Mucosa of rectum (tissue), 2 donors: ENCODE data around the gene C5orf58.

Experiments used
- H3K27ac ChIP-seq, 2 donors: one replicate each; pipeline ENCODE4 v1.7.0; 2013; ENCODE audit warnings: inconsistent platforms in 2 of 2, low read depth in 2 of 2, low read length in 2 of 2
- H3K27me3 ChIP-seq, 2 donors: one replicate each; pipeline ENCODE4 v1.7.0; 2013; ENCODE audit warnings: low read length in 2 of 2; ENCODE audit not compliant: control insufficient read depth in 2 of 2, insufficient read depth in 2 of 2
- H3K36me3 ChIP-seq, 2 donors: one replicate each; pipeline ENCODE4 v1.7.0; 2013; ENCODE audit warnings: low read length in 2 of 2; ENCODE audit not compliant: control insufficient read depth in 2 of 2, insufficient read depth in 2 of 2
- H3K4me1 ChIP-seq, 2 donors: one replicate each; pipeline ENCODE4 v1.7.0; 2013; ENCODE audit warnings: low read length in 2 of 2, mild to moderate bottlenecking in 1 of 2; ENCODE audit not compliant: control insufficient read depth in 2 of 2, insufficient read depth in 2 of 2
- H3K4me3 ChIP-seq, 2 donors: one replicate each; pipeline ENCODE4 v1.7.0; 2013; ENCODE audit warnings: low read length in 2 of 2
- H3K9ac ChIP-seq, 2 donors: one replicate each; pipeline ENCODE4 v1.7.0; 2013; ENCODE audit warnings: low read length in 2 of 2, low read depth in 1 of 2, mild to moderate bottlenecking in 1 of 2
- H3K9me3 ChIP-seq, 2 donors: one replicate each; pipeline ENCODE4 v1.7.0; 2013; ENCODE audit warnings: low read length in 2 of 2; ENCODE audit not compliant: control insufficient read depth in 2 of 2
- donor health status: healthy.
- donor health status: Normal muscosa, but diverticular disease.

The C5orf58 gene, protein sequence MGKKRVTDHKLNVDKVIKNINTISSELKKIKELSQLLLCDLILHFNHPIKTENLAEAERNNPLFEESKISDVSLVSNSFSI

DNA sequence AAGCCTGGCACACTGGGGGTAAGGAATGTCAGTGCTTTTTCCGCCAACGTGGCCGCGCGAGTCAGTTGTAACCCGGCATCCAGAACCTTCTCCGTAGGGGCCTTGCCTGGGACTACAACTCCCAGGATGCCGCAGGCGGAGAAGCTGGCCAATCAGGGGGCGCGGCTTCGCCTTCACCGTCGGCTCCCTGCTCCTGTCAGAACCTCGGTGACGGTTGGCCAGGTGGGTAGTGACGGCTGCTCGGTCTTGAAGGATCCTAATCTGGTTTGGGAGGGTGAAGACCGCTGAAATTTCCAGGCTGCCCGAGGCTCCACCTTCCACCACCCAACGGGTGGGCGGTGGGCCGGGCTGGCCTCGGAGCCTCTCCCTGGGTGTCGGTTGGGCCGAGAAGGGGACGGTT, at the start of gene C5orf58:
C5orf58 (plus strand) TSS at position 200 of the 400 bp plus-strand sequence. CDS start 1,992 bp downstream, outside the sequence.
- Histone ChIP-seq H3K4me1 (no peaks in the 10 kb centered on the region), H3K27ac (no peak within 1 kb of the TSS), H3K9ac (no peak within 1 kb of the TSS), H3K36me3 (no peaks in the 10 kb centered on the region), H3K9me3 (no peaks in the 10 kb centered on the region), H3K4me3 (no peak within 1 kb of the TSS), H3K27me3 (no peaks in the 10 kb centered on the region)

DNA sequence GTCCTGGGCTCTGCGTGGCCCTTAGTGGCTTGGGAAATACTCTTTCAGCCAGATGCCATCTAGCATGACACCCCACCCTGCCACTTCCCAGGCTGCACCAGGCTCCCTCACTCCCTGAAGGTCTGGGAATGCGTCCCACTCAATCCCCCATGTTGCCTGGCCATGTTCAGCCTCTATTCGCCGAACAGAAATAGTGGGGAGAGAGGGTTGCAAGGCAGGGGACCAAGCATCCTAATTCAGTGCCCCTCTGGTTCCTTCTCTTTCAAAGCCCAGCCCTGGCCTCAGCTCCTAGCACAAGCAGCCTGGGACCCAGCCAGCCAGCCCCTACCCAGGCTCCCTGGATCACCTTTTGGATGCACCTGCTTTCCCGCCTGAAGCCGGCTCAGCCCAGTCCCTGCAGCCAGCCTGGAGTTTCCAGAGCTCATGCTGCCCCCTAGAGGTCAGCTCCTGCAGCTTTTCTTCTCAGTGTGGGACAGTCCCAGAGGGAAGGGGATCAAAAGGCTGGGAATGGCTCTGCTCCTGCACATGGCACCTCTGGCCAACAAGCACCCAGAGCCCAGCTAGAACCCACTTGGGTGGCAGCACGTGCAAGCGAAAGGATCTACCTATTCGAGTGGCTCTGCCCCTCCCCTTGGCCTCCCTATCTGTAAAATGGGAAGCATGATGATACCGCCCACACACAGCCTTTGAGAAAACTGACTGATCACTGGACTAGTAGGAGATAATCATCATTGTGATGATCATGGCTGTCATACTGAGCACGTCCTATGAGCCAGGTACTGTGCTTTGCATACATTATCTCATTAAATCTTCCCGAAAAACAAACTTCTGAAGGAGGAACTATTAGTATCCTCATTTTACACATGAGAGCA, 48.7 kb upstream of the C5orf58 start:
- Histone ChIP-seq H3K27ac (no peak overlapping the region), H3K36me3 (no peaks in the 10 kb centered on the region), H3K4me1 (no peaks in the 10 kb centered on the region), H3K9ac (no peak overlapping the region), H3K9me3 (no peaks in the 10 kb centered on the region), H3K27me3 (no peaks in the 10 kb centered on the region), H3K4me3 (no peak overlapping the region)

DNA sequence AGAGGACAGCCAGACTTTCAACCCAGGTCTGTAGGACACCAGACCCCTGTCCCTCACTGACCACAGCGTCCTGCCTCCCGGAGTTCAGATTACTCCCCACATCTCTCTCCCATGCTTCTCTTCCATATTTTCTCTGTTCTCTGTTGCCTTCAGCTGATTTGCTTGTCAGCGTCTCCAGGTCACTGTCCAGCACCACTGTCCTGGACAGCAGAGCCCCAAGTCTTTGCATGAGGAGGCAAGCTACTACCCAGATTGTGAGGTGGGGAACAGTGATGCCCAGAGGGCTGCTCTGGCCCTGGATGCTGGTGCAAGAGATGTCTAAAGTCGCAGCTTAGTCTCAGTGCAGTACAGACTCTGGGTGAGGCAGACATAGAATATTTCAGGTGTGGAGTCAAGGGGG, 48.0 kb upstream of the C5orf58 start:
- H3K4me3 ChIP-seq = no peak overlapping the region
- no peaks in the 10 kb centered on the region for H3K4me1 ChIP-seq
- no peak overlapping the region for H3K9ac ChIP-seq
- no peaks in the 10 kb centered on the region for H3K36me3 ChIP-seq
- no peaks in the 10 kb centered on the region for H3K9me3 ChIP-seq
- no peak overlapping the region for H3K27ac ChIP-seq
- H3K27me3 ChIP-seq = no peaks in the 10 kb centered on the region

- Histone ChIP-seq H3K9ac (no peak overlapping the region), H3K4me1 (no peaks in the 10 kb centered on the region), H3K36me3 (no peaks in the 10 kb centered on the region), H3K4me3 (no peak overlapping the region), H3K27me3 (no peaks in the 10 kb centered on the region), H3K27ac (no peak overlapping the region), H3K9me3 (no peaks in the 10 kb centered on the region)
These were observed 46.6 kb upstream of the C5orf58 start for GRCh38 chr5:170186156-170186555.

GRCh38 chr5:170186856-170187255, 45.9 kb upstream of the C5orf58 start:
- Histone ChIP-seq H3K9ac (no peak overlapping the region), H3K9me3 (no peaks in the 10 kb centered on the region), H3K27me3 (no peaks in the 10 kb centered on the region), H3K27ac (no peak overlapping the region), H3K36me3 (no peaks in the 10 kb centered on the region), H3K4me3 (no peak overlapping the region), H3K4me1 (no peaks in the 10 kb centered on the region)

GRCh38 chr5:170190436-170191134, 42.2 kb upstream of the C5orf58 start:
- Histone ChIP-seq H3K4me1 (no peaks in the 10 kb centered on the region), H3K9me3 (no peaks in the 10 kb centered on the region), H3K9ac (no peak overlapping the region), H3K27ac (no peak overlapping the region), H3K27me3 (no peaks in the 10 kb centered on the region), H3K4me3 (no peak overlapping the region), H3K36me3 (no peaks in the 10 kb centered on the region)

DNA sequence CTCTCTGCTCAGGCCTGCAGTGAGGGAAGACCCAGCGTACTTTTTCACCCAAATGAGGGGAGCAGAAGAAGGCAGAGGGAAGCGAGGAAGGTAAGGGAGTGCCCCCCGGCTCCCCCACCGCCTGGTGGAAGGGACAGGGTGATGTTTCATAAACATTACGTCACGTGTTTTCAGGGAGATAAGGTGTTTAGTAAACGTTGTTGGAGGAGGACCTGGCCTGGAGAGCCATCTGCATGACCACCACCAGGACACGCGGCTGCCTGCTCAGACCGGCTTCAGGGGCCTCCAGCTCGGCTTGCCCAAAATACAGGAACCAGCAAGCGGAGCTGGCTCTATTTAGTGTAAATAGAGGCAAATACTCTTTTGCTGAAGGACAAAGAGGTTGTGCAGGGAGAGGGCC, 40.0 kb upstream of the C5orf58 start:
- no peaks in the 10 kb centered on the region for H3K9me3 ChIP-seq
- no peaks in the 10 kb centered on the region for H3K36me3 ChIP-seq
- H3K27me3 ChIP-seq = no peaks in the 10 kb centered on the region
- no peak overlapping the region for H3K9ac ChIP-seq
- no peak overlapping the region for H3K4me3 ChIP-seq
- no peaks in the 10 kb centered on the region for H3K4me1 ChIP-seq
- no peak overlapping the region for H3K27ac ChIP-seq

- Histone ChIP-seq H3K4me3 (no peak overlapping the region), H3K9ac (no peak overlapping the region), H3K4me1 (no peaks in the 10 kb centered on the region), H3K27ac (no peak overlapping the region), H3K36me3 (no peaks in the 10 kb centered on the region), H3K27me3 (no peaks in the 10 kb centered on the region), H3K9me3 (no peaks in the 10 kb centered on the region)
These were observed 36.8 kb upstream of the C5orf58 start for GRCh38 chr5:170195961-170196360.

- H3K36me3 ChIP-seq = no peaks in the 10 kb centered on the region
- no peaks in the 10 kb centered on the region for H3K27me3 ChIP-seq
- no peak overlapping the region for H3K9ac ChIP-seq
- no peak overlapping the region for H3K27ac ChIP-seq
- H3K4me3 ChIP-seq = no peak overlapping the region
- no peaks in the 10 kb centered on the region for H3K4me1 ChIP-seq
- no peaks in the 10 kb centered on the region for H3K9me3 ChIP-seq
These were observed 31.9 kb upstream of the C5orf58 start for GRCh38 chr5:170200876-170201275.

- H3K36me3 ChIP-seq = no peaks in the 10 kb centered on the region
- H3K9me3 ChIP-seq = no peaks in the 10 kb centered on the region
- no peaks in the 10 kb centered on the region for H3K4me1 ChIP-seq
- H3K27me3 ChIP-seq = no peaks in the 10 kb centered on the region
- no peak overlapping the region for H3K9ac ChIP-seq
- no peak overlapping the region for H3K27ac ChIP-seq
- no peak overlapping the region for H3K4me3 ChIP-seq
These were observed 31.5 kb upstream of the C5orf58 start for GRCh38 chr5:170201311-170201710.
